GM23338 (cell line): ENCODE data around the gene TMUB1.

ENCODE experiments used
- EZH2 ChIP-seq: fragments of 200-600 bp; sonication (generic); IDR thresholded peaks from one replicate; pipeline ENCODE4 v1.8.0; 2017; ENCODE audit warnings: antibody characterized with exemption, mild to moderate bottlenecking, low read depth; ENCODE audit not compliant: unreplicated experiment
- EZH2phosphoT487 ChIP-seq: fragments of 200-600 bp; sonication (generic); IDR thresholded peaks from one replicate; pipeline ENCODE4 v1.8.1; 2018; ENCODE audit warnings: antibody characterized with exemption; ENCODE audit not compliant: unreplicated experiment
- POLR2AphosphoS5 ChIP-seq: IDR thresholded peaks from 2 replicates; pipeline ENCODE4 v1.6.1; 2016; ENCODE audit warnings: antibody characterized with exemption, low read depth
- TF ChIP-seq, protein P1 (sequence below), 2 experiments: fragments of 200-600 bp in 1 of 2; sonication (generic) in 1 of 2; conservative IDR thresholded peaks; 2 replicates each; pipeline versions ENCODE4 v1.5.1 to v1.6.1; 2016 to 2017; ENCODE audit warnings: antibody characterized with exemption in 2 of 2, low read depth in 2 of 2, mild to moderate bottlenecking in 2 of 2, moderate library complexity in 1 of 2

DNA sequence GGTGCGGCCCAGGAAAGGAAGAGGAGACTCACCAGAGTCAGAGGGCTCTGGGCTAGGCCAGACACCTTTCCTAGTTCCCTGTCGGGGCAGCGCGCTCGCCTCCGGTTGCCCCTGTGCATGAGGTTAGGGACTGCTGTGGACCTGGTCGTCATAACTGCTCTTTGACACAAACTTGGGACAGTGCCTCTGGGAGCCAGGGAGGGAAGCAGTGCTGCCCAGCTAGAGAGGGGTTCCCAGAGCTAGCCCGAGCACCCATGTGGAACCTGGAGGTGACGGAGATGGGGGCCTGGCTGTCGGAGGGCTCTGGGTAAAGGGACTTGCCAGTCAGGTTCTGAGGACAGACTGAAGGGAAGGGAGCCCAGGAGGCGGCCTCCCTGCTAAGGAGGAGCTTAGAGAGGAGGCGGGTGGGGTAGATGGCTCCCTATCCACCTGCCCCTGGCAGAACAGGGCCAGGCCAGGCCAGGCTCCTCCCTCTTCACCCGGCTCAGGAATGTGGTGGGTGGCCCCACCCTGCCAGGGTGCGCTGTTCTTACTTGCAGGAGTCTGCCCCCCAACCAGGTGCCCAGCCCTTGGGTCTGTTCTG is 32.6 kb upstream of the TMUB1 start:
- TF ChIP-seq, protein P1, sequence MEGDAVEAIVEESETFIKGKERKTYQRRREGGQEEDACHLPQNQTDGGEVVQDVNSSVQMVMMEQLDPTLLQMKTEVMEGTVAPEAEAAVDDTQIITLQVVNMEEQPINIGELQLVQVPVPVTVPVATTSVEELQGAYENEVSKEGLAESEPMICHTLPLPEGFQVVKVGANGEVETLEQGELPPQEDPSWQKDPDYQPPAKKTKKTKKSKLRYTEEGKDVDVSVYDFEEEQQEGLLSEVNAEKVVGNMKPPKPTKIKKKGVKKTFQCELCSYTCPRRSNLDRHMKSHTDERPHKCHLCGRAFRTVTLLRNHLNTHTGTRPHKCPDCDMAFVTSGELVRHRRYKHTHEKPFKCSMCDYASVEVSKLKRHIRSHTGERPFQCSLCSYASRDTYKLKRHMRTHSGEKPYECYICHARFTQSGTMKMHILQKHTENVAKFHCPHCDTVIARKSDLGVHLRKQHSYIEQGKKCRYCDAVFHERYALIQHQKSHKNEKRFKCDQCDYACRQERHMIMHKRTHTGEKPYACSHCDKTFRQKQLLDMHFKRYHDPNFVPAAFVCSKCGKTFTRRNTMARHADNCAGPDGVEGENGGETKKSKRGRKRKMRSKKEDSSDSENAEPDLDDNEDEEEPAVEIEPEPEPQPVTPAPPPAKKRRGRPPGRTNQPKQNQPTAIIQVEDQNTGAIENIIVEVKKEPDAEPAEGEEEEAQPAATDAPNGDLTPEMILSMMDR (conservative IDR thresholded peaks at IDR 0.05; ENCODE audit: low read depth in 2 of 2), result no peak
- TF ChIP-seq POLR2AphosphoS5, result no peak
- TF ChIP-seq EZH2phosphoT487, result no peak
- no peak for TF ChIP-seq EZH2
